HCT116 (cell line): ENCODE measurements around the gene PEX11A. TPM values are rescaled to one million over a fixed set of nuclear protein-coding genes. Genes with fewer than 3 reads are reported as not detected.

Experiments used
- ATAC-seq: fragments of 200-7000 bp; cut with Tn5 transposase; 2 replicates; pipeline ENCODE4 v1.9.1; 2020; ENCODE audit warnings: mild to moderate bottlenecking, moderate library complexity
- BruUV-seq: library from RNA; stranded (reverse); fragments of 400-500 nt; replicated peaks from 2 replicates; lab custom pipeline; 2021; lab: Mats Ljungman, UMichigan
- CTCF ChIA-PET: fragments of 300-600 bp; sonication (Branson Sonifier 250); formaldehyde crosslinking; loops from one replicate; lab custom pipeline; 2021; ENCODE audit warnings: antibody characterized with exemption; lab: Charles Lee
- POLR2A ChIA-PET: fragments of 300-600, 350-600 bp; sonication (Branson Sonifier 250); formaldehyde crosslinking; loops from one replicate; lab custom pipeline; 2021; ENCODE audit warnings: antibody characterized with exemption; lab: Charles Lee
- RAD21 ChIA-PET, 2 experiments: fragments of 300-600 bp; sonication (Branson Sonifier 250); formaldehyde crosslinking; loops; one replicate each; lab custom pipeline; 2023; ENCODE audit warnings: low total read pairs in 2 of 2; ENCODE audit not compliant: uncharacterized antibody in 2 of 2, unreplicated experiment in 2 of 2, low non-redundant PET in 1 of 2; lab: Charles Lee
- DNase-seq: peaks from one replicate; pipeline ENCODE4 v3.0.0-alpha.2; 2010; ENCODE audit warnings: low read depth, low spot score
- H2AFZ ChIP-seq: fragments of 200-600 bp; shearing (Covaris generic), sonication (generic); 2 replicates; pipeline ENCODE4 v1.6.1; 2017; ENCODE audit warnings: low read depth, mixed run types, mixed read lengths, antibody characterized with exemption, low read length; ENCODE audit not compliant: poor library complexity, severe bottlenecking
- H3K27ac ChIP-seq: 2 replicates; pipeline ENCODE4 v1.5.1; 2012; ENCODE audit warnings: low read depth, low read length
- H3K27me3 ChIP-seq: fragments of 200-600 bp; sonication (generic); 2 replicates; pipeline ENCODE4 v1.6.1; 2016; ENCODE audit warnings: mixed run types, low read length, mixed read lengths; ENCODE audit not compliant: insufficient read depth
- H3K36me3 ChIP-seq, 2 experiments: fragments of 200-500 bp in 1 of 2; fragments of 200-600 bp in 1 of 2; sonication (Bioruptor generic) in 1 of 2; sonication (generic) in 1 of 2; 2 replicates each; pipeline versions ENCODE4 v1.5.1 to v1.6.1; 2014 to 2016; ENCODE audit warnings: low read length in 2 of 2, inconsistent platforms in 1 of 2, mixed read lengths in 1 of 2, mixed run types in 1 of 2; ENCODE audit not compliant: insufficient read depth in 2 of 2, control insufficient read depth in 1 of 2
- H3K4me1 ChIP-seq, 2 experiments: fragments of 200-600 bp in 1 of 2; sonication (generic) in 1 of 2; 2 replicates each; pipeline versions ENCODE4 v1.5.1 to v1.6.1; 2012 to 2017; ENCODE audit warnings: low read length in 2 of 2, inconsistent platforms in 1 of 2, mild to moderate bottlenecking in 1 of 2, mixed read lengths in 1 of 2, mixed run types in 1 of 2, moderate library complexity in 1 of 2; ENCODE audit not compliant: insufficient read depth in 2 of 2, control insufficient read depth in 1 of 2
- H3K4me2 ChIP-seq: fragments of 200-600 bp; sonication (generic); 2 replicates; pipeline ENCODE4 v1.6.1; 2017; ENCODE audit warnings: mixed run types, low read length, mixed read lengths
- H3K4me3 ChIP-seq, 2 experiments: fragments of 200-600 bp in 1 of 2; sonication (generic) in 1 of 2; replicated peaks in 1 of 2; 2 replicates each; pipeline ENCODE4 v1.5.1; 2011 to 2016; ENCODE audit warnings: low read length in 2 of 2, control low read depth in 1 of 2, low read depth in 1 of 2, mild to moderate bottlenecking in 1 of 2, mixed read lengths in 1 of 2, mixed run types in 1 of 2
- H3K79me2 ChIP-seq: fragments of 200-600 bp; sonication (generic); 2 replicates; pipeline ENCODE4 v1.6.1; 2017; ENCODE audit warnings: mild to moderate bottlenecking, mixed run types, low read length, moderate library complexity, mixed read lengths; ENCODE audit not compliant: insufficient read depth
- H3K9ac ChIP-seq: fragments of 200-600 bp; sonication (generic); 2 replicates; pipeline ENCODE4 v1.6.1; 2016; ENCODE audit warnings: low read length, mixed read lengths
- H3K9me2 ChIP-seq: fragments of 200-600 bp; sonication (generic), shearing (Covaris generic); 2 replicates; pipeline ENCODE4 v1.6.1; 2017; ENCODE audit warnings: mixed run types, mild to moderate bottlenecking, moderate library complexity; ENCODE audit not compliant: insufficient read depth
- H3K9me3 ChIP-seq, 2 experiments: fragments of 200-500 bp in 1 of 2; fragments of 200-600 bp in 1 of 2; sonication (Bioruptor generic) in 1 of 2; sonication (generic) in 1 of 2; 2 replicates each; pipeline ENCODE4 v1.6.1; 2014 to 2017; ENCODE audit warnings: low read length in 2 of 2, mixed read lengths in 2 of 2, inconsistent platforms in 1 of 2, low read depth in 1 of 2, mild to moderate bottlenecking in 1 of 2, mixed run types in 1 of 2, moderate library complexity in 1 of 2; ENCODE audit not compliant: control insufficient read depth in 1 of 2, insufficient read depth in 1 of 2
- H4K20me1 ChIP-seq: fragments of 200-600 bp; sonication (generic), shearing (Covaris generic); 2 replicates; pipeline ENCODE4 v1.6.1; 2017; ENCODE audit warnings: mixed run types, mild to moderate bottlenecking, moderate library complexity; ENCODE audit not compliant: insufficient read depth
- ATF3 ChIP-seq: IDR thresholded peaks from 2 replicates; pipeline ENCODE4 v1.6.1; 2012
- CBX3 ChIP-seq: IDR thresholded peaks from 2 replicates; pipeline ENCODE4 v1.6.1; 2012; ENCODE audit warnings: low read depth
- ELF1 ChIP-seq: IDR thresholded peaks from 2 replicates; pipeline ENCODE4 v1.6.1; 2012; ENCODE audit warnings: low read depth, borderline replicate concordance
- EZH2 ChIP-seq: fragments of 200-600 bp; sonication (generic); IDR thresholded peaks from 2 replicates; pipeline ENCODE4 v1.6.1; 2017; ENCODE audit warnings: antibody characterized with exemption, mixed run types
- EZH2phosphoT487 ChIP-seq: fragments of 200-600 bp; IDR thresholded peaks from 2 replicates; pipeline ENCODE4 v1.6.1; 2018; ENCODE audit warnings: antibody characterized with exemption, borderline replicate concordance
- FOSL1 ChIP-seq: IDR thresholded peaks from 2 replicates; pipeline ENCODE4 v1.6.1; 2012; ENCODE audit warnings: low read depth
- MAX ChIP-seq: IDR thresholded peaks from 2 replicates; pipeline ENCODE4 v1.6.1; 2012
- POLR2A ChIP-seq: IDR thresholded peaks from 2 replicates; pipeline ENCODE4 v1.7.0; 2011; ENCODE audit warnings: borderline replicate concordance; ENCODE audit not compliant: insufficient read depth, insufficient read length; ENCODE audit errors: extremely low read depth
- POLR2AphosphoS5 ChIP-seq: IDR thresholded peaks from 2 replicates; pipeline ENCODE4 v1.6.1; 2011; ENCODE audit warnings: mild to moderate bottlenecking, low read depth, low read length, moderate library complexity
- RAD21 ChIP-seq: IDR thresholded peaks from 2 replicates; pipeline ENCODE4 v1.6.1; 2012; ENCODE audit warnings: low read depth, mild to moderate bottlenecking
- SP1 ChIP-seq: IDR thresholded peaks from 2 replicates; pipeline ENCODE4 v1.6.1; 2012; ENCODE audit warnings: low read depth
- SRF ChIP-seq: IDR thresholded peaks from 2 replicates; pipeline ENCODE4 v1.6.1; 2012; ENCODE audit warnings: low read depth
- TCF7L2 ChIP-seq: IDR thresholded peaks from 2 replicates; pipeline ENCODE4 v1.7.0; 2011; ENCODE audit warnings: borderline replicate concordance, inconsistent platforms; ENCODE audit not compliant: insufficient read depth, insufficient read length; ENCODE audit errors: extremely low read depth
- YY1 ChIP-seq: IDR thresholded peaks from 2 replicates; pipeline ENCODE4 v1.6.1; 2011; ENCODE audit warnings: low read length, low read depth, moderate library complexity, mild to moderate bottlenecking; ENCODE audit not compliant: insufficient replicate concordance; ENCODE audit errors: extremely low read depth
- ZFX ChIP-seq: fragments of 450-650 bp; IDR thresholded peaks from 2 replicates; pipeline ENCODE4 v1.6.1; 2017
- ZNF274 ChIP-seq: fragments of 200-500 bp; sonication (Bioruptor generic); IDR thresholded peaks from 2 replicates; pipeline ENCODE4 v1.6.1; 2014; ENCODE audit warnings: mild to moderate bottlenecking, low read depth, low read length, inconsistent platforms
- intact Hi-C: fragments of 100-400 bp; cut with micrococcal nuclease; formaldehyde crosslinking; loops from 2 replicates; pipeline ENCODE4 v1.10.0; 2022
- total RNA-seq: library from RNA; stranded (reverse); gene quantifications from one replicate; pipeline ENCODE4 v1.2.1, GENCODE V29; 2021; ENCODE audit not compliant: unreplicated experiment
- TF ChIP-seq, protein P1 (sequence below): IDR thresholded peaks from 2 replicates; pipeline ENCODE4 v1.6.1; 2012; ENCODE audit warnings: low read depth

The PEX11A gene
- total RNA-seq, 1 experiment from 2014 or later = 7.1 TPM

- H3K9me3 ChIP-seq = no peaks in the 10 kb centered on the region
- TF ChIP-seq TCF7L2 = no peak
- no peak for TF ChIP-seq POLR2A
- no peak for TF ChIP-seq POLR2AphosphoS5
- no peak for TF ChIP-seq YY1
- TF ChIP-seq MAX = no peak
- TF ChIP-seq CBX3 = no peak
- no peak for TF ChIP-seq RAD21
- no peak for TF ChIP-seq EZH2
- no peak for TF ChIP-seq EZH2phosphoT487
- no peak for TF ChIP-seq ATF3
- no peak for TF ChIP-seq ZNF274
- no peak for TF ChIP-seq SRF
- TF ChIP-seq ELF1 = no peak
- TF ChIP-seq ZFX = no peak
- TF ChIP-seq FOSL1 = no peak
- TF ChIP-seq, protein P1, sequence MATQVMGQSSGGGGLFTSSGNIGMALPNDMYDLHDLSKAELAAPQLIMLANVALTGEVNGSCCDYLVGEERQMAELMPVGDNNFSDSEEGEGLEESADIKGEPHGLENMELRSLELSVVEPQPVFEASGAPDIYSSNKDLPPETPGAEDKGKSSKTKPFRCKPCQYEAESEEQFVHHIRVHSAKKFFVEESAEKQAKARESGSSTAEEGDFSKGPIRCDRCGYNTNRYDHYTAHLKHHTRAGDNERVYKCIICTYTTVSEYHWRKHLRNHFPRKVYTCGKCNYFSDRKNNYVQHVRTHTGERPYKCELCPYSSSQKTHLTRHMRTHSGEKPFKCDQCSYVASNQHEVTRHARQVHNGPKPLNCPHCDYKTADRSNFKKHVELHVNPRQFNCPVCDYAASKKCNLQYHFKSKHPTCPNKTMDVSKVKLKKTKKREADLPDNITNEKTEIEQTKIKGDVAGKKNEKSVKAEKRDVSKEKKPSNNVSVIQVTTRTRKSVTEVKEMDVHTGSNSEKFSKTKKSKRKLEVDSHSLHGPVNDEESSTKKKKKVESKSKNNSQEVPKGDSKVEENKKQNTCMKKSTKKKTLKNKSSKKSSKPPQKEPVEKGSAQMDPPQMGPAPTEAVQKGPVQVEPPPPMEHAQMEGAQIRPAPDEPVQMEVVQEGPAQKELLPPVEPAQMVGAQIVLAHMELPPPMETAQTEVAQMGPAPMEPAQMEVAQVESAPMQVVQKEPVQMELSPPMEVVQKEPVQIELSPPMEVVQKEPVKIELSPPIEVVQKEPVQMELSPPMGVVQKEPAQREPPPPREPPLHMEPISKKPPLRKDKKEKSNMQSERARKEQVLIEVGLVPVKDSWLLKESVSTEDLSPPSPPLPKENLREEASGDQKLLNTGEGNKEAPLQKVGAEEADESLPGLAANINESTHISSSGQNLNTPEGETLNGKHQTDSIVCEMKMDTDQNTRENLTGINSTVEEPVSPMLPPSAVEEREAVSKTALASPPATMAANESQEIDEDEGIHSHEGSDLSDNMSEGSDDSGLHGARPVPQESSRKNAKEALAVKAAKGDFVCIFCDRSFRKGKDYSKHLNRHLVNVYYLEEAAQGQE = no peak
- TF ChIP-seq SP1 = no peak
- CTCF ChIA-PET = no interaction called here
- intact Hi-C loops = no loop called here
- peaks cover 5 to 10% of the 10 kb centered on the region in 2 experiments for H3K4me1 ChIP-seq
- no peaks in the 10 kb centered on the region for H3K36me3 ChIP-seq
- RAD21 ChIA-PET = no interaction called here
- no peak overlapping the region for H3K4me3 ChIP-seq
- no peaks in the 10 kb centered on the region for H3K9me2 ChIP-seq
- no peaks in the 10 kb centered on the region for H4K20me1 ChIP-seq
- no TSS peak for BruUV-seq
- H3K27ac ChIP-seq = no peak overlapping the region
- no peak overlapping the region for H3K9ac ChIP-seq
- POLR2A ChIA-PET = no interaction called here
- H3K4me2 ChIP-seq = no peak overlapping the region
- no peaks in the 10 kb centered on the region for H3K79me2 ChIP-seq
- no peak for ATAC-seq
- DNase-seq = no peak
- no peak overlapping the region for H2AFZ ChIP-seq
- H3K27me3 ChIP-seq = no peaks in the 10 kb centered on the region
These were observed 4.6 kb downstream of the PEX11A start for GRCh38 chr15:89685995-89686394.
